T47D (cell line): Measurements from ENCODE around the gene DNER.

ENCODE experiments used
- DNase-seq, 2 experiments: peaks; one replicate each; pipeline versions ENCODE4 v3.0.0 to v3.0.0-alpha.2; 2011 to 2012; ENCODE audit warnings: low read depth in 1 of 2, low spot score in 1 of 2
- JUND ChIP-seq: IDR thresholded peaks from 2 replicates; pipeline ENCODE4 v1.6.1; 2012; ENCODE audit warnings: low read depth
- in situ Hi-C: cut with HindIII; loops from 2 replicates; pipeline ENCODE4 v1.10.0; 2016; ENCODE audit warnings: low sequenced_read_pairs, low pct_unique_long_range_greater_than_20kb

The DNER gene

DNA sequence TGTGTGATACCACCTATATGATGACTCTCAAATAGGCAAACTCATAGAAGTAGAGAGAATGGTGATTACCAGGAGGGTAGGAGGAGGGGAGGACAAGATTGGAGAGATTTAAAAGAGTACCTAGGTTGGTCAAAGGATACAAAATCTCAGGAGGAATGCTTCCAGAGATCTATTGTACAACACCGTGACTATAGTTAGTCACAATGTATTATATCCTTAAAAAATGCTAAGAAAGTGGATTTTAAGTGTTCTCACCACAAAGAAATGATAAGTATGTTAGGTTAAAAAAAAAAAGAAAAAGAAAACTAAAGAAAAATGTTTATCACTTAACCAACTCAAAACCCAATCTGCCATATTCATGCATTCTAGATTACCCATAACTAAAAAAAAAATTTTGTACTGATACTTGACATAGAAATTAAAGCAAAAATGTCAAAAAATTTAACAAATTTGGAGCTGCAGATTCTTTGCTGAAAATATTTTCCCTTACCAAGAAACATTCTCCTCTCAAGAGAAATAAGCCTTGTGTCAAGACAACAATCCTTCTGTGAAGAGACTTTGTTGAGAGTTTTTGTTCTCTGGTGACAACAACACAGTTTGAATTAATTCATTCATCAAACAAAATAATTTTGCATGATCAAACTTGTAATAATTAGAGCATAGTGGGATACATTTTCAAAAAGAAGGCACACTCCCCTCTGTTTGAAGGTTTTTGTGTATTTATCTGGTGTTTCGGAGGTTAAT, 213.1 kb downstream of the DNER start:
- no peak for TF ChIP-seq JUND
- in situ Hi-C loops: no loop called here
- DNase-seq: no peak

DNA sequence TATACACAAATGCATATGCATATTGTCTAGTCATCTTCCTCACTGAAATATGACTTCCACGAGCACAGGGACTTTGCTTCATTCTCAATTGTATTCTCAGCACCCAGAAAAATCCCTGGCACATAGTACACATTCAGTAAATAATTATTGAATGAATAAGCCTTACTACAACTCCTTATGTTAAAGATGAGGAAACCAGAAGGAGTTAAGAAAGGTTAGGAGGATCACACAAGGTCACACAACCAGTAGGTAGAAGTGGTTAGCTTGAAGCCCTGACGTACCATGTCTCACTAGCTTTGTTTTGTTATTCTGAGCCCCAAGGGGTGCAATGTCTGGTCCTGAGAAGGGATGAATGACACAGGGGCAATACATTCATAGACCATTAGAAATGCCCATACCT, 222.3 kb downstream of the DNER start:
- no peak for TF ChIP-seq JUND

DNA sequence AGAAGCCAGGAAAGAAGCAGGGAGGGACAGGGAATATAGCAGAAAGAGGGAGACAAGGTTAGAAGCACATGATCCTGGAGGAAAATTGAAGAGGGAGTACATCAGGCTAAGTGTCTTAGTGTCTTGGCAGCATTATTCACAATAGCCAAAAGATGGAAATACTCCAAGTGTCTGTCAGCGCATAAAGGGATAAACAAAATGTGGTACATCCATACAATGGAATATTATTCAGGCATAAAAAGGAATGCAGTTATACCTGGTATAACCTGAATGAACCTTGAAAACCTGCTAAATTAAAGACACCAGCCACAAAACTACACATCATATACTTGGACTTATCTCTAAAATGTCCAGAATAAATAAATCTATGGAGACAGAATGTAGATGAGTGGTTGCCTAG, 224.2 kb downstream of the DNER start:
- no peak for TF ChIP-seq JUND
- in situ Hi-C loops: no loop called here
- DNase-seq: no peak

More for the DNA sequence above, 222.3 kb downstream of the DNER start:
- no peak for DNase-seq
- in situ Hi-C loops: no loop called here

DNA sequence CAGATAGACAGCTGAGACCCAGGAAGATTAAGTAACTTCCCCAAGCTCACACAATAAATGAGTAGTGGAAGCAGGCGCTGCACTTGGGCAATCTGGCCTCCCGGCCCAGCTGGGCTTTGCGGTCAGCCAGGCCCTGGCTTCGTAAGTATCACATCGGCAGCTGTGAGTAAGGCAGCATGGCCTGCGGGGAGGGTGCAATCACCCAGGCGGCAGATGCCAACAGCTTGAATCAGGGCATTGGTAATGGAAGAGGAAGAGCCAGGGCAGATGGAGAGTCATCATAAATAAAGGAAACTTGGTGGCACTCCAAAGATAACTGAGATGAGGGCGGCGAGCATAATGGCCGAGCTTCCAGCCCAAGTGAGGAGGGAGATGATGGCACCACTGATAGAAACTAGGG, 225.3 kb downstream of the DNER start:
- in situ Hi-C loops: no loop called here
- no peak for DNase-seq
- TF ChIP-seq JUND: no peak

DNA sequence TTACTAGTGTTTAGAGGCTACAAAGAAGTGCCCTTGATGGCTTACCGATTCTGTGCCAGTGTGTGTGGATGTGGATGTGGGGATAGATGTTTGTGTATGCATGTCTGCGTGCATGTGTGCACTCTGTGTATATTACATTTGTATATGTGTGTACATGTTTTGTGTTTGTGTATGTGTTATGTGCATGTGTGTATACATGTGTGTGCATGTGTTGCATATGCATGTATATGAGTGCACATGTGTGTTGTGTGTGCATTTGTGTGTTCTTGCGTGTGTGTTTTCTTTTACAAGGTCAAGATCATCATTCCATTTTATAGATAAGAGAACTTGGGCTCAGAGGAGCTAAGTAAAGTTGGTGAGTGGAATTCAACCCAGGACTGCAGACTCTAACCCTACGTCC, 226.1 kb downstream of the DNER start:
- no peak for TF ChIP-seq JUND
- in situ Hi-C loops: no loop called here
- DNase-seq: no peak

DNA sequence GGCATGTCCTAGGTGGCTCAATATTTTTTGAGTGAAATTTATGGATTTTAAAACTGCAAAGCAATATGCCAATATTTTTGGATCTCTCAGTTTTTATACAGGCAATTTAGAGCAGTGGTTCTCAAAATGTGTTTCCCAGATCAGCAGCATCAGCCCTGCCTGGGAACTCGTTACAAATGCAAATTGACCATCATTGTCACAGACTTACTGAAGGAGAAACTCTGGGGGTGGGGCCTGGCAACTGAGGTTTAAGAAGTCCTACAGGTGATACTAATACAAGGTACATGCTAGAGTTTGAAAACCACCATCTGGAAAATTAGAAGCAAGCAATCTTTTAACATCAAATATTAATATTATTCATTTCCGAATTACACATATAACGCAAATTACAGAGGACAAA, 227.7 kb downstream of the DNER start:
- in situ Hi-C loops: no loop called here
- no peak for TF ChIP-seq JUND
- no peak for DNase-seq

GRCh38 chr2:229485857-229486256, 228.5 kb downstream of the DNER start:
- no peak for DNase-seq
- no peak for TF ChIP-seq JUND
- in situ Hi-C loops: no loop called here

DNA sequence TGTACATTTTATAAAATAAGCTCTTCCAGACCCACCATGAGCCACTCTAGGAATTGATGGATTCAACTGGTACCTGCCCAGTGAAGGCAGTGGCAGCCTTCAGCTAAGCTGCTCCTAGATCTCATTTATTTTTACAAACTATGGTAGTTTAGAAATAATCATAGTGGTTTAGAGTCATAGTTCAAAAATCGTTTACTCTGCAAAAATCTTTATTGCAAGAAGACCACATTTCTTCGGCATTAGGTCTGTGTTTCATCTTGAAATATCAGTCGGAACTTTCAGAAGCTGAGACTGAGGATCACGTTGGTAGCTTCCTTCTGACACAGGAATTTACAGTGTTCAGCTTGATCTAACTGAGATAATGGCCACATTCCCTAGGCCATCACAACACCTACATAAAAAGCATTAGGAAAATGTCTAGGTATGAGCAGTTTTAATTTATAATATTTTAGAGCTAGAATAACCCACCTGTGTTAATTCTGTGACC, 237.0 kb downstream of the DNER start:
- TF ChIP-seq JUND: no peak
- in situ Hi-C loops: no loop called here
- no peak for DNase-seq

DNA sequence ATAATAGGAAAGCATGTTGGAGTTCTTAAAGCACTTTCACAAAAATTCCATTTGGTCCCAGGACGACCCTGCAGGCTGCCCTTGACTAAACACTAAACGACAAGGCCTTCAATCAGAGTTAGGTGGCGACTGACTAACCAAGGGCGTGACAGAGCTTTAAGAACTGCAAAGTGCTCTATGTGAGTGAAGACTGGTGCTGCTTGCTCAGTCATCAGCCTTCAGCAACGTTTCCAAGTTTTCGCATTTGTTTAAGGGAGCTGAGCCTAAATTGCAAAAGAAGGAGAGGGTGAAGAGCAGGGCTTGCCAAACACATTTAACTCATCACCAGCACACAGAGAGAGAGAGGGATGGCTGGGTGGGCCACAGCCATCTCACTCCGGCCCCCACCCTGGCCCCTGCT, 238.6 kb downstream of the DNER start:
- in situ Hi-C loops: no loop called here
- TF ChIP-seq JUND: no peak
- no peak for DNase-seq

DNA sequence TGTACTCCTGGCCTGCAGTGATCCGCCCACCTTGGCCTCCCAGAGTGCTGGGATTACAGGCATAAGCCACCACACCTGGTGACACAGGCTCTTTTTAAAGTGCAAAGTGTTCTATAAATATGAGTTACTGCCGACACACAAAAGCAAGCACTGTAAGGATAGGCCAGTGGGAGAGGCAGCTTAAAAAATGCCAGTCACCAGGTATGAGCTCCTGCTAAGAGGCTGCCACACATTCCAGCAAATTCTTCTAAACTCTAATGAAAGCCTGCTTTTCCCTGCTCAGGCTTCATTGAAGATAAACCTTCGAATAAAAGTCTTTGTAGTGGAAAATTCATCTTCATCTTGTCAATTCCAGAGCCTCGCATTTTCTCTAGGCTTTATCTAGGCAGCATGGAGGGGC, 240.2 kb downstream of the DNER start:
- no peak for DNase-seq
- in situ Hi-C loops: no loop called here
- TF ChIP-seq JUND: no peak

- no peak for TF ChIP-seq JUND
- in situ Hi-C loops: no loop called here
- DNase-seq: no peak
Observed at GRCh38 chr2:229470781-229471180, 243.6 kb downstream of the DNER start.

- no peak for DNase-seq
- in situ Hi-C loops: no loop called here
- no peak for TF ChIP-seq JUND
Observed at GRCh38 chr2:229467783-229468182, 246.6 kb downstream of the DNER start.

- in situ Hi-C loops: no loop called here
- no peak for DNase-seq
- TF ChIP-seq JUND: no peak
Observed at GRCh38 chr2:229463841-229464346, 250.5 kb downstream of the DNER start.

- TF ChIP-seq JUND: no peak
- in situ Hi-C loops: no loop called here
- DNase-seq: no peak
Observed at GRCh38 chr2:229462112-229462511, 252.2 kb downstream of the DNER start.
